NCI-H2107 (cell line): ENCODE measurements around the gene COA6.

ENCODE experiments used
- DNase-seq: peaks from one replicate; lab custom pipeline; 2025; lab: John Stamatoyannopoulos, UW

COA6 gene

GRCh38 chr1:234373064-234373958 lies at the start of gene COA6:
COA6 (plus strand) TSS chr1:234373456; CDS start chr1:234373467, 11 bp downstream.
- peak; percentile 96 for DNase-seq

- DNase-seq = no peak
These were observed 48.4 kb upstream of the COA6 start for GRCh38 chr1:234324821-234325220.

- no peak for DNase-seq
These were observed 47.3 kb upstream of the COA6 start for GRCh38 chr1:234325878-234326496.

GRCh38 chr1:234326497-234327366 lies 46.5 kb upstream of the COA6 start:
- DNase-seq = peak; percentile 50

GRCh38 chr1:234327577-234328164 lies 45.6 kb upstream of the COA6 start:
- no peak for DNase-seq

- DNase-seq = no peak
These were observed 42.4 kb upstream of the COA6 start for GRCh38 chr1:234330843-234331215.

- no peak for DNase-seq
These were observed 41.7 kb upstream of the COA6 start for GRCh38 chr1:234331507-234331906.

GRCh38 chr1:234336359-234336758 lies 36.9 kb upstream of the COA6 start:
- no peak for DNase-seq

GRCh38 chr1:234337233-234337632 lies 36.0 kb upstream of the COA6 start:
- DNase-seq = no peak

- no peak for DNase-seq
These were observed 32.7 kb upstream of the COA6 start for GRCh38 chr1:234340528-234340927.

- no peak for DNase-seq
These were observed 30.5 kb upstream of the COA6 start for GRCh38 chr1:234342774-234343173.

GRCh38 chr1:234345237-234345636 lies 28.0 kb upstream of the COA6 start:
- DNase-seq = no peak

- DNase-seq = no peak
These were observed 24.3 kb upstream of the COA6 start for GRCh38 chr1:234348964-234349363.

- DNase-seq = no peak
These were observed 17.3 kb upstream of the COA6 start for GRCh38 chr1:234355782-234356510.

- peak; percentile 12 for DNase-seq
These were observed 16.5 kb upstream of the COA6 start for GRCh38 chr1:234356615-234357269.

GRCh38 chr1:234357831-234358230 lies 15.4 kb upstream of the COA6 start:
- DNase-seq = no peak

- no peak for DNase-seq
These were observed 12.1 kb upstream of the COA6 start for GRCh38 chr1:234361102-234361603.

GRCh38 chr1:234362558-234362957 lies 10.7 kb upstream of the COA6 start:
- DNase-seq = no peak

- no peak for DNase-seq
These were observed 4.8 kb upstream of the COA6 start for GRCh38 chr1:234368320-234369032.

GRCh38 chr1:234369033-234369430 lies 4.2 kb upstream of the COA6 start:
- no peak for DNase-seq
